H1 (cell line): ENCODE data around the gene HS3ST6. TPM values are rescaled to one million over a fixed set of nuclear protein-coding genes. Genes with fewer than 3 reads are reported as not detected.

ENCODE experiments used
- CTCF ChIA-PET: fragments of 300-600 bp; sonication (Branson Sonifier 250); formaldehyde crosslinking; loops from one replicate; lab custom pipeline; 2021; ENCODE audit not compliant: partially characterized antibody; lab: Charles Lee
- POLR2A ChIA-PET: fragments of 300-600 bp; sonication (Branson Sonifier 250); formaldehyde crosslinking; loops from one replicate; lab custom pipeline; 2021; ENCODE audit warnings: inconsistent platforms; ENCODE audit not compliant: partially characterized antibody; lab: Charles Lee
- DNase-seq, 2 experiments: peaks; one replicate each; pipeline versions ENCODE4 v3.0.0 to v3.0.0-alpha.2; 2010 to 2022; ENCODE audit warnings: low spot score in 2 of 2, low read depth in 1 of 2, mixed read lengths in 1 of 2
- FAIRE-seq: peaks from 2 replicates; lab custom pipeline; 2011; peaks lifted over from hg19 to GRCh38; lab: Jason Lieb, UNC
- H2AFZ ChIP-seq: 2 replicates; pipeline ENCODE4 v1.8.1; 2012; ENCODE audit warnings: low read length, inconsistent platforms
- H2AK5ac ChIP-seq: 2 replicates; pipeline ENCODE4 v1.6.1; 2013; ENCODE audit warnings: low read depth, low read length
- H2BK120ac ChIP-seq: replicated peaks from 2 replicates; pipeline ENCODE3; 2013; ENCODE audit warnings: low read depth, low read length, inconsistent platforms
- H2BK12ac ChIP-seq: 2 replicates; pipeline ENCODE4 v1.6.1; 2013; ENCODE audit warnings: low read depth, low read length
- H2BK15ac ChIP-seq: 2 replicates; pipeline ENCODE4 v1.6.1; 2013; ENCODE audit warnings: low read length
- H2BK20ac ChIP-seq: 2 replicates; pipeline ENCODE4 v1.6.1; 2013; ENCODE audit warnings: low read length
- H2BK5ac ChIP-seq: 2 replicates; pipeline ENCODE4 v1.6.1; 2013; ENCODE audit warnings: low read depth, low read length
- H3K14ac ChIP-seq: 2 replicates; pipeline ENCODE4 v1.6.1; 2013; ENCODE audit warnings: inconsistent platforms; ENCODE audit not compliant: insufficient read length
- H3K18ac ChIP-seq: 2 replicates; pipeline ENCODE4 v1.6.1; 2013; ENCODE audit warnings: low read length; ENCODE audit errors: extremely low read depth
- H3K23ac ChIP-seq: 2 replicates; pipeline ENCODE4 v1.6.1; 2013; ENCODE audit warnings: inconsistent platforms; ENCODE audit not compliant: insufficient read length
- H3K23me2 ChIP-seq: 2 replicates; pipeline ENCODE4 v1.6.1; 2013; ENCODE audit warnings: low read depth, low read length
- H3K27ac ChIP-seq: 2 replicates; pipeline ENCODE4 v1.6.1; 2011; ENCODE audit warnings: low read depth, low read length, inconsistent platforms
- H3K27me3 ChIP-seq, 4 experiments: replicated peaks in 1 of 4; 1 replicate in 1 of 4; 2 replicates in 3 of 4; pipeline versions ENCODE4 v1.6.1 to v1.8.1; 2011 to 2013; ENCODE audit warnings: low read length in 3 of 4, mild to moderate bottlenecking in 3 of 4, inconsistent platforms in 2 of 4, mixed read lengths in 2 of 4, moderate library complexity in 1 of 4; ENCODE audit not compliant: control insufficient read depth in 3 of 4, insufficient read depth in 3 of 4; ENCODE audit errors: extremely low read depth in 1 of 4
- H3K36me3 ChIP-seq, 4 experiments: 2 replicates each; pipeline versions ENCODE4 v1.6.1 to v1.8.1; 2011 to 2013; ENCODE audit warnings: mild to moderate bottlenecking in 4 of 4, low read length in 3 of 4, moderate library complexity in 2 of 4, control low read depth in 1 of 4, inconsistent platforms in 1 of 4; ENCODE audit not compliant: insufficient read depth in 4 of 4, control insufficient read depth in 2 of 4
- H3K4ac ChIP-seq: replicated peaks from 2 replicates; pipeline ENCODE3; 2013; ENCODE audit warnings: low read length, low read depth, mixed read lengths, inconsistent platforms; ENCODE audit not compliant: insufficient read length
- H3K4me1 ChIP-seq, 4 experiments: replicated peaks in 1 of 4; 1 replicate in 1 of 4; 2 replicates in 3 of 4; pipeline versions ENCODE4 v1.6.1 to v1.8.1; 2011 to 2013; ENCODE audit warnings: low read length in 3 of 4, inconsistent platforms in 2 of 4, mixed read lengths in 1 of 4; ENCODE audit not compliant: insufficient read depth in 4 of 4, control insufficient read depth in 3 of 4
- H3K4me2 ChIP-seq, 2 experiments: 2 replicates each; pipeline versions ENCODE4 v1.6.1 to v1.8.1; 2011 to 2013; ENCODE audit warnings: low read depth in 2 of 2, low read length in 2 of 2, control low read depth in 1 of 2, inconsistent platforms in 1 of 2, mild to moderate bottlenecking in 1 of 2; ENCODE audit not compliant: insufficient read depth in 1 of 2
- H3K4me3 ChIP-seq, 4 experiments: fragments of 200-600, 300-600 bp in 1 of 4; sonication (generic), shearing (Covaris generic), sonication (Bioruptor Twin) in 1 of 4; 2 replicates each; pipeline versions ENCODE4 v1.5.1 to v1.8.1; 2011 to 2016; ENCODE audit warnings: low read length in 4 of 4, low read depth in 3 of 4, control low read depth in 2 of 4, inconsistent platforms in 2 of 4, mild to moderate bottlenecking in 2 of 4, mixed read lengths in 1 of 4, moderate library complexity in 1 of 4; ENCODE audit not compliant: insufficient read depth in 2 of 4; ENCODE audit errors: extremely low read depth in 1 of 4
- H3K56ac ChIP-seq: replicated peaks from 2 replicates; pipeline ENCODE3; 2013; ENCODE audit warnings: low read depth, mild to moderate bottlenecking, mixed read lengths, low read length, inconsistent platforms; ENCODE audit not compliant: insufficient read length
- H3K79me1 ChIP-seq: 2 replicates; pipeline ENCODE4 v1.6.1; 2013; ENCODE audit warnings: low read depth, low read length, control low read depth
- H3K79me2 ChIP-seq, 2 experiments: 2 replicates each; pipeline versions ENCODE4 v1.6.1 to v1.8.1; 2012 to 2013; ENCODE audit warnings: low read length in 2 of 2, mild to moderate bottlenecking in 2 of 2, inconsistent platforms in 1 of 2; ENCODE audit not compliant: insufficient read depth in 2 of 2, control insufficient read depth in 1 of 2
- H3K9ac ChIP-seq, 4 experiments: replicated peaks in 1 of 4; 1 replicate in 1 of 4; 2 replicates in 3 of 4; pipeline versions ENCODE4 v1.6.1 to v1.8.1; 2011 to 2013; ENCODE audit warnings: low read depth in 3 of 4, low read length in 3 of 4, control low read depth in 2 of 4, mild to moderate bottlenecking in 2 of 4, moderate library complexity in 2 of 4, inconsistent platforms in 1 of 4; ENCODE audit errors: extremely low read depth in 1 of 4
- H3K9me3 ChIP-seq, 2 experiments: 2 replicates each; pipeline versions ENCODE4 v1.6.1 to v1.8.1; 2012 to 2013; ENCODE audit warnings: mild to moderate bottlenecking in 2 of 2, moderate library complexity in 2 of 2, control low read depth in 1 of 2, inconsistent platforms in 1 of 2, low read depth in 1 of 2, low read length in 1 of 2, mixed read lengths in 1 of 2; ENCODE audit not compliant: insufficient read depth in 2 of 2
- H4K20me1 ChIP-seq, 2 experiments: replicated peaks in 1 of 2; 2 replicates each; pipeline versions ENCODE3 to v1.8.1; 2011 to 2013; ENCODE audit warnings: inconsistent platforms in 2 of 2, low read length in 2 of 2, mild to moderate bottlenecking in 1 of 2; ENCODE audit not compliant: insufficient read depth in 2 of 2, control insufficient read depth in 1 of 2
- H4K5ac ChIP-seq: 2 replicates; pipeline ENCODE4 v1.6.1; 2013; ENCODE audit warnings: low read length, low read depth, mixed read lengths, inconsistent platforms; ENCODE audit not compliant: insufficient read length
- H4K8ac ChIP-seq: 2 replicates; pipeline ENCODE4 v1.8.0; 2013; ENCODE audit warnings: mild to moderate bottlenecking, moderate library complexity, low read length, inconsistent platforms; ENCODE audit not compliant: insufficient read depth; ENCODE audit errors: extremely low read depth
- H4K91ac ChIP-seq: replicated peaks from 2 replicates; pipeline ENCODE3; 2013; ENCODE audit warnings: low read length, mixed read lengths, inconsistent platforms; ENCODE audit not compliant: insufficient read length
- CBX8 ChIP-seq: fragments of 300-800, 300-1000 bp; sonication (generic); IDR thresholded peaks from 2 replicates; pipeline ENCODE4 v1.7.1; 2016; ENCODE audit warnings: low read depth, low read length, borderline replicate concordance
- CHD1 ChIP-seq: IDR thresholded peaks from 2 replicates; pipeline ENCODE4 v1.6.1; 2012; ENCODE audit warnings: low read depth, low read length, improper control_type of control experiment
- GABPA ChIP-seq: IDR thresholded peaks from 2 replicates; pipeline ENCODE4 v1.6.1; 2011; ENCODE audit warnings: mild to moderate bottlenecking, low read length, moderate library complexity, borderline replicate concordance; ENCODE audit not compliant: insufficient read depth
- JUN ChIP-seq: IDR thresholded peaks from 2 replicates; pipeline ENCODE4 v1.6.1; 2011; ENCODE audit warnings: low read depth, mild to moderate bottlenecking, improper control_type of control experiment, low read length
- MAFK ChIP-seq: IDR thresholded peaks from 2 replicates; pipeline ENCODE4 v1.6.1; 2012; ENCODE audit warnings: low read depth, mild to moderate bottlenecking, improper control_type of control experiment, low read length
- POLR2A ChIP-seq, 2 experiments: IDR thresholded peaks; 1 replicate in 1 of 2; 2 replicates in 1 of 2; pipeline ENCODE4 v1.6.1; 2011; ENCODE audit warnings: low read depth in 2 of 2, low read length in 2 of 2, mild to moderate bottlenecking in 2 of 2; ENCODE audit errors: control extremely low read depth in 1 of 2
- POLR2AphosphoS5 ChIP-seq: IDR thresholded peaks from 2 replicates; pipeline ENCODE4 v1.6.1; 2011; ENCODE audit warnings: low read depth, low read length
- RFX5 ChIP-seq: IDR thresholded peaks from 2 replicates; pipeline ENCODE4 v1.6.1; 2011; ENCODE audit warnings: low read depth, low read length, improper control_type of control experiment, borderline replicate concordance
- YY1 ChIP-seq: IDR thresholded peaks from 2 replicates; pipeline ENCODE4 v1.6.1; 2011; ENCODE audit warnings: low read depth, mild to moderate bottlenecking, low read length
- WGBS, 2 experiments: shearing (Covaris generic) in 1 of 2; methylation state at CpG; one replicate each; pipeline versions ENCODE4 v1.1.6 to v1.1.7; 2013 to 2015; ENCODE audit warnings: low lambda C conversion rate in 2 of 2, mixed read lengths in 2 of 2, inconsistent platforms in 1 of 2, low coverage in 1 of 2, missing lambda C conversion rate in 1 of 2; ENCODE audit not compliant: insufficient replicate concordance in 2 of 2, insufficient coverage in 1 of 2, insufficient read length in 1 of 2; ENCODE audit errors: extremely low coverage in 1 of 2, missing lambda C conversion rate in 1 of 2; 5-methylcytosine and 5-hydroxymethylcytosine counted together
- polyA plus RNA-seq, 7 experiments: library from polyadenylated mRNA; depleted of rRNA in 3 of 7; stranded (reverse) in 5 of 7; unstranded in 2 of 7; fragments of >200 nt in 5 of 7; fragments of 200-250 nt in 2 of 7; gene quantifications; 1 replicate in 5 of 7; 2 replicates in 1 of 7; 4 replicates in 1 of 7; pipeline versions ENCODE4 v1.2.1 to v1.2.3, GENCODE V29; 2011 to 2013; ENCODE audit warnings: missing spikeins in 2 of 7, mixed read lengths in 2 of 7
- total RNA-seq: library from RNA; stranded (reverse); fragmentation: NEBNext Ultra II Directional; extraction: Animal tissue kit (Norgen Biotek cat#: 25700); gene quantifications from 2 replicates; pipeline ENCODE4 v1.2.1, GENCODE V29; 2021
- TF ChIP-seq, protein P1 (sequence below): IDR thresholded peaks from 2 replicates; pipeline ENCODE4 v1.6.1; 2011; ENCODE audit warnings: low read length, improper control_type of control experiment

Gene HS3ST6
- total and polyA plus RNA-seq, 2 of the 8 experiments (the other 6 are each of a cell fraction or from before 2014, with no cell fraction given), result 0.36 to 0.39 TPM

DNA sequence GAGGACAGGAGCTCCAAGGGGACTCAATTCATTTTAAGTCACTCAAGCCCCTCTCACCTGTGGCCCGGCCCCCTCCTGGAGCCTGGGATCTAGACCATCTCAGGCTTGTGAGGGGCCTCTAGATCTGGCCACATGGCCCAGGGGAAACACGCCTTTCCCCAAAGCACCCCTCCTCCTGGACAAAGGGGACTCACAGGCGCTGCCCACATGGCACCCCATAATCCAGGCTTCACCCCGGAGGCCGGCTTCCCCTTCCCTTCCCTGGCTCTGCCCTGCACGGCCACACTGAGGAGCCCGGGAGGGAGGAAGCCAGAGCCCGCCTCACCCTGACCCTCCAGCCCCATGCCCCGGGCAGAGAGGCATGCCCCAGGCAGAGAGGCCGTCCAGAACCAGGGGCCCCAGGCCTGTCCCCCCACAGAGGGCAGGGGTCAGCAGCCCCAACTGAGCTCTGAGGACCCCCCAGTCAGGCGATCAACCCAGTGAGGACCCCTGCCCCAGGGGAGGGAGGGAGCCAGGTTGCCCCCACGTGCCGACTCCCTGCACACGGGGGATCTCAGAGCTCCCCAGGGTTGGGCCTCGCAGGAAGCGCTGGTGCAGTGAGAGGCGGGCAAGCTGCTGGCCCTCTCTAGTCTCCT lies 10.9 kb downstream of the HS3ST6 start:
- H3K36me3 ChIP-seq, result no peaks in the 10 kb centered on the region

More for the DNA sequence above, 10.9 kb downstream of the HS3ST6 start:
- 87% methylated on average over 14 of the region's 17 CpGs; no CpG with 5 or more reads in 1 of the 2 experiments for WGBS, 2 experiments
- DNase-seq, result no peak
- Histone ChIP-seq H4K8ac (no peak overlapping the region; the same call in 1 of the 2 replicates), H2AFZ (no peak overlapping the region; the same call in 1 of the 2 replicates), H3K4me3 (no peak overlapping the region), H2BK120ac (no peak overlapping the region), H3K79me1 (no peaks in the 10 kb centered on the region), H3K9me3 (no peaks in the 10 kb centered on the region), H3K79me2 (no peaks in the 10 kb centered on the region), H2BK12ac (peak overlapping the region; percentile 39; the same call in 1 of the 2 replicates), H4K5ac (no peak overlapping the region), H3K27ac (no peak overlapping the region; the same call in 1 of the 2 replicates), H3K4me2 (no peak overlapping the region), H4K91ac (peak overlapping the region; percentile 54), H3K9ac (no peak overlapping the region), H3K4ac (no peak overlapping the region), H2BK5ac (0 out of 2 replicates have a peak overlapping the region, but pooled peaks have one; percentile 35), H3K23me2 (no peaks in the 10 kb centered on the region), H2AK5ac (no peak overlapping the region), H3K18ac (no peak overlapping the region), H2BK20ac (no peak overlapping the region), H3K23ac (no peak overlapping the region), H3K4me1 (peaks cover 0 to 17% (median 3%) of the 10 kb centered on the region in 4 experiments; a peak in 3 of 7 replicates), H3K27me3 (peaks cover 0 to 2% (median 0%) of the 10 kb centered on the region in 4 experiments; a peak in 3 of 7 replicates), H3K14ac (no peak overlapping the region), H3K56ac (no peak overlapping the region), H2BK15ac (no peak overlapping the region), H4K20me1 (no peaks in the 10 kb centered on the region)
- ChIA-PET POLR2A (interaction anchor here (1.0 to 3.6 kb wide), 5 partner anchors 9 to 58 kb away, joined by 3 to 17 read pairs (median 4); partner anchors contain the start of genes HS3ST6 and RPS2), CTCF (interaction anchor here (0.9 to 2.7 kb wide), 5 partner anchors 10 to 23 kb away, joined by 3 to 10 read pairs (median 4); no protein-coding TSS in a partner anchor)
- no peak for FAIRE-seq
- TF ChIP-seq CBX8 (no peak), MAFK (no peak), GABPA (no peak), CHD1 (no peak), POLR2AphosphoS5 (no peak), POLR2A (IDR thresholded peaks at IDR 0.05; ENCODE audit: control extremely low read depth in 1 of 2, low read depth in 2 of 2, low read length in 2 of 2) (no peak), YY1 (no peak), JUN (no peak), RFX5 (no peak)
- TF ChIP-seq, protein P1, sequence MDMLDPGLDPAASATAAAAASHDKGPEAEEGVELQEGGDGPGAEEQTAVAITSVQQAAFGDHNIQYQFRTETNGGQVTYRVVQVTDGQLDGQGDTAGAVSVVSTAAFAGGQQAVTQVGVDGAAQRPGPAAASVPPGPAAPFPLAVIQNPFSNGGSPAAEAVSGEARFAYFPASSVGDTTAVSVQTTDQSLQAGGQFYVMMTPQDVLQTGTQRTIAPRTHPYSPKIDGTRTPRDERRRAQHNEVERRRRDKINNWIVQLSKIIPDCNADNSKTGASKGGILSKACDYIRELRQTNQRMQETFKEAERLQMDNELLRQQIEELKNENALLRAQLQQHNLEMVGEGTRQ, result no peak
